ENCODE data around the gene SPDYE3. TPM values are rescaled to one million over a fixed set of nuclear protein-coding genes. Genes with fewer than 3 reads are reported as not detected.
"Not testable (repeated sequence)": the region's sequence is repeated elsewhere in the genome, so short reads cannot be mapped to it uniquely, and the experiment has no call there.

The SPDYE3 gene
- total and polyA plus RNA-seq, 2 of the 4 experiments (the other 2 are of a cell fraction), result not detected

DNA sequence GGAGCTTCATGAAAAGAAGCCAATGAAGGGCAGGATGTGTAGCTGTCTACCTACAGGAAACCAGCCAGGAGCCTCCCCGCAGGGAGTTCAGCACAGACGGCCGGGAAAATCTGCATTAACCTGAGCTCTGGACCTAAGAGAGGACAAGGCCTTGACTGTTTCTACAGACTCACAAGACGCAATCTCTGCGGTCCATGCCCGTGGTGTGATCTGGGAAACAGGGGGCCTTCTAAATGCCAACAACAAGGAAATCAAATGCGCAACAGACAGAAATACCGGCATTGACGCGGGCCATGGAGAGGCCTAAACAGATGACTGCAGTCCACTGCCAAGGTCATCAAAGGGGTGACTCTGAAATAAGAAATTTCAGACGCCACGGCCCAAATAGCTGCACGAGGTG is 16.7 kb downstream of the SPDYE3 start:
- H3K56ac ChIP-seq (ENCODE audit: extremely low read depth, insufficient read depth, low read length); H4K8ac ChIP-seq (ENCODE audit: low read depth in 2 of 2, low read length in 2 of 2); H3K4me1 ChIP-seq (ENCODE audit: control insufficient read depth, insufficient read depth, low read length); H3K4me3 ChIP-seq (ENCODE audit: insufficient read depth, low read depth, low read length); H2BK120ac ChIP-seq (ENCODE audit: low read depth, low read length); H3K27ac ChIP-seq (ENCODE audit: insufficient read depth, low read length); H2BK5ac ChIP-seq (ENCODE audit: low read depth, low read length, poor library complexity, severe bottlenecking); H2BK15ac ChIP-seq (ENCODE audit: low read depth, low read length); BruUV-seq (replicated peaks); H2AK9ac ChIP-seq (replicated peaks; ENCODE audit: low read depth, low read length, poor library complexity); CTCF ChIA-PET; H3K14ac ChIP-seq (replicated peaks; ENCODE audit: low read depth, low read length); DNase-seq; H3K79me1 ChIP-seq (ENCODE audit: low read depth in 1 of 2, low read length in 2 of 2); H4K5ac ChIP-seq (ENCODE audit: low read depth, low read length); dilution Hi-C loops (cut with HindIII; ENCODE audit: low sequenced_read_pairs, unreplicated experiment); ATAC-seq (ENCODE audit: low read depth); POLR2A ChIA-PET (ENCODE audit: unreplicated experiment); in situ Hi-C loops (cut with MboI; ENCODE audit: low sequenced_read_pairs); H3K23ac ChIP-seq (ENCODE audit: low read depth, low read length); H4K91ac ChIP-seq (ENCODE audit: insufficient read depth, low read depth, low read length); H4K20me1 ChIP-seq (ENCODE audit: insufficient read depth, low read length); H3K4ac ChIP-seq (ENCODE audit: low read depth, low read length); H3K4me2 ChIP-seq (ENCODE audit: low read depth, low read length); H3K9ac ChIP-seq (ENCODE audit: low read depth, low read length); H3K18ac ChIP-seq (ENCODE audit: low read depth, low read length); H2BK20ac ChIP-seq (ENCODE audit: low read depth, low read length); intact Hi-C loops (cut with micrococcal nuclease); H3K9me1 ChIP-seq (ENCODE audit: insufficient read depth, low read length); H2AFZ ChIP-seq (replicated peaks; ENCODE audit: low read length, poor library complexity); H2AK5ac ChIP-seq (ENCODE audit: low read depth, low read length); H3K9me3 ChIP-seq (ENCODE audit: control insufficient read depth, insufficient read depth, low read length); H3K27me3 ChIP-seq (ENCODE audit: control insufficient read depth, insufficient read depth, low read length): not testable (repeated sequence)
- WGBS, 2 experiments (ENCODE audit: extremely low coverage in 2 of 2, insufficient read length in 1 of 2), result 100% methylated on average over 4 of the region's 13 CpGs; no CpG with 5 or more reads in 1 of the 2 experiments
- H3K36me3 ChIP-seq (ENCODE audit: control insufficient read depth, insufficient read depth, low read length), result peaks cover 12% of the 10 kb centered on the region

DNA sequence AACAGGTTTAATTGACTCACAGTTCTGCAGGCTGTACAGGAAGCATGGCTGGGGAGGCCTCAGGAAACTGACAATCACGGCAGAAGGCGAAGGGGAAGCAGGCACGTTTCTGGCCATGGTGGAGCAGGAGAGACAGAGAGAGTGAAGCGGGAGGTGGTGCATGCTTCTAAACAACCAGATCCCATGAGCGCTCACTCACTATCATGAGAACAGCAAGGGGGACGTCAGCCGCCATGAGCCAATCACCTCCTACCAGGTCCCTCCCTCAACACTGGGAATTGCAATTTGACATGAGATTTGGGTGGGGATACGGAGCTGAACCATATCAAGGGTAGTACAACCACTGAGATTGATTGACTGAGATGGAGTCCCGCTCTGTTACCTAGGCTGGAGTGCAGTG is 18.2 kb downstream of the SPDYE3 start:
- not testable (repeated sequence) for H3K79me1 ChIP-seq (ENCODE audit: low read depth in 1 of 2, low read length in 2 of 2)

More for the DNA sequence above, 18.2 kb downstream of the SPDYE3 start:
- H2AFZ ChIP-seq (replicated peaks; ENCODE audit: low read length, poor library complexity); DNase-seq; H2AK5ac ChIP-seq (ENCODE audit: low read depth, low read length); H2BK20ac ChIP-seq (ENCODE audit: low read depth, low read length); H3K23ac ChIP-seq (ENCODE audit: low read depth, low read length); in situ Hi-C loops (cut with MboI; ENCODE audit: low sequenced_read_pairs); H4K20me1 ChIP-seq (ENCODE audit: insufficient read depth, low read length); H3K4me3 ChIP-seq (ENCODE audit: insufficient read depth, low read depth, low read length); H3K4me1 ChIP-seq (ENCODE audit: control insufficient read depth, insufficient read depth, low read length); H3K18ac ChIP-seq (ENCODE audit: low read depth, low read length); H4K8ac ChIP-seq (ENCODE audit: low read depth in 2 of 2, low read length in 2 of 2); H4K5ac ChIP-seq (ENCODE audit: low read depth, low read length); H2BK15ac ChIP-seq (ENCODE audit: low read depth, low read length); H3K9ac ChIP-seq (ENCODE audit: low read depth, low read length); H4K91ac ChIP-seq (ENCODE audit: insufficient read depth, low read depth, low read length); H3K27me3 ChIP-seq (ENCODE audit: control insufficient read depth, insufficient read depth, low read length); H3K56ac ChIP-seq (ENCODE audit: extremely low read depth, insufficient read depth, low read length); H3K36me3 ChIP-seq (ENCODE audit: control insufficient read depth, insufficient read depth, low read length); H2BK5ac ChIP-seq (ENCODE audit: low read depth, low read length, poor library complexity, severe bottlenecking); ATAC-seq (ENCODE audit: low read depth); H2AK9ac ChIP-seq (replicated peaks; ENCODE audit: low read depth, low read length, poor library complexity); H3K14ac ChIP-seq (replicated peaks; ENCODE audit: low read depth, low read length); CTCF ChIA-PET; H3K27ac ChIP-seq (ENCODE audit: insufficient read depth, low read length); POLR2A ChIA-PET (ENCODE audit: unreplicated experiment); dilution Hi-C loops (cut with HindIII; ENCODE audit: low sequenced_read_pairs, unreplicated experiment); intact Hi-C loops (cut with micrococcal nuclease); H3K9me1 ChIP-seq (ENCODE audit: insufficient read depth, low read length); H3K4ac ChIP-seq (ENCODE audit: low read depth, low read length); H3K4me2 ChIP-seq (ENCODE audit: low read depth, low read length); H2BK120ac ChIP-seq (ENCODE audit: low read depth, low read length); BruUV-seq (replicated peaks); H3K9me3 ChIP-seq (ENCODE audit: control insufficient read depth, insufficient read depth, low read length): not testable (repeated sequence)
- WGBS, 2 experiments (ENCODE audit: extremely low coverage in 2 of 2, insufficient read length in 1 of 2), result no CpG with 5 or more reads among the region's 9 CpGs
